ENCODE measurements around the gene STON2.
"Not testable (repeated sequence)": the region's sequence is repeated elsewhere in the genome, so short reads cannot be mapped to it uniquely, and the experiment has no call there.

The STON2 gene

GRCh38 chr14:81384900-81385299 is 15.2 kb downstream of the STON2 start:
- DNase-seq (ENCODE audit: low read depth, low spot score) = no peak

- DNase-seq (ENCODE audit: low read depth, low spot score) = no peak
Observed at GRCh38 chr14:81382517-81383225, 17.5 kb downstream of the STON2 start.

- not testable (repeated sequence) for DNase-seq (ENCODE audit: low read depth, low spot score)
Observed at GRCh38 chr14:81380009-81380408, 20.1 kb downstream of the STON2 start.

- no peak for DNase-seq (ENCODE audit: low read depth, low spot score)
Observed at GRCh38 chr14:81371802-81372201, 28.3 kb downstream of the STON2 start.

- no peak for DNase-seq (ENCODE audit: low read depth, low spot score)
Observed at GRCh38 chr14:81367563-81367962, 32.6 kb downstream of the STON2 start.

- DNase-seq (ENCODE audit: low read depth, low spot score) = no peak
Observed at GRCh38 chr14:81366884-81367283, 33.2 kb downstream of the STON2 start.

- no peak for DNase-seq (ENCODE audit: low read depth, low spot score)
Observed at GRCh38 chr14:81366214-81366613, 33.9 kb downstream of the STON2 start.

GRCh38 chr14:81363746-81364378 is 36.3 kb downstream of the STON2 start:
- DNase-seq (ENCODE audit: low read depth, low spot score) = no peak

GRCh38 chr14:81353691-81354323 is 46.3 kb downstream of the STON2 start:
- DNase-seq (ENCODE audit: low read depth, low spot score) = no peak

- DNase-seq (ENCODE audit: low read depth, low spot score) = no peak
Observed at GRCh38 chr14:81352413-81352812, 47.7 kb downstream of the STON2 start.

GRCh38 chr14:81351205-81351604 is 48.9 kb downstream of the STON2 start:
- DNase-seq (ENCODE audit: low read depth, low spot score) = no peak

GRCh38 chr14:81350344-81351130 is 49.6 kb downstream of the STON2 start:
- no peak for DNase-seq (ENCODE audit: low read depth, low spot score)

- DNase-seq (ENCODE audit: low read depth, low spot score) = no peak
Observed at GRCh38 chr14:81348061-81348460, 52.1 kb downstream of the STON2 start.

- no peak for DNase-seq (ENCODE audit: low read depth, low spot score)
Observed at GRCh38 chr14:81345781-81346180, 54.3 kb downstream of the STON2 start.

GRCh38 chr14:81344481-81345160 is 55.5 kb downstream of the STON2 start:
- DNase-seq (ENCODE audit: low read depth, low spot score) = no peak

GRCh38 chr14:81343701-81344100 is 56.4 kb downstream of the STON2 start:
- DNase-seq (ENCODE audit: low read depth, low spot score) = no peak

GRCh38 chr14:81342850-81343580 is 57.1 kb downstream of the STON2 start:
- DNase-seq (ENCODE audit: low read depth, low spot score) = no peak

- no peak for DNase-seq (ENCODE audit: low read depth, low spot score)
Observed at GRCh38 chr14:81341781-81342180, 58.3 kb downstream of the STON2 start.

GRCh38 chr14:81341370-81341769 is 58.8 kb downstream of the STON2 start:
- DNase-seq (ENCODE audit: low read depth, low spot score) = no peak

GRCh38 chr14:81340201-81340600 is 59.9 kb downstream of the STON2 start:
- no peak for DNase-seq (ENCODE audit: low read depth, low spot score)

GRCh38 chr14:81337073-81337472 is 63.1 kb downstream of the STON2 start:
- no peak for DNase-seq (ENCODE audit: low read depth, low spot score)

Data from smooth muscle cell of the brain vasculature (primary cell).